ENCODE data around the gene HSH2D. TPM values are rescaled to one million over a fixed set of nuclear protein-coding genes. Genes with fewer than 3 reads are reported as not detected.

The HSH2D gene
- total and polyA plus RNA-seq, 2 experiments from 2014 or later = 3.5 to 4.0 TPM

GRCh38 chr19:16164222-16164890, 20.9 kb downstream of the HSH2D start:
- no peak overlapping the region for H3K27ac ChIP-seq
- no peaks in the 10 kb centered on the region for H4K20me1 ChIP-seq (ENCODE audit: insufficient read depth, poor library complexity, severe bottlenecking)
- TF ChIP-seq CTCF (IDR thresholded peaks at IDR 0.05; ENCODE audit: poor library complexity) (no peak), EZH2phosphoT487 (IDR thresholded peaks at IDR 0.05; ENCODE audit: low read depth, severe bottlenecking, unreplicated experiment) (no peak), EZH2 (IDR thresholded peaks at IDR 0.05; ENCODE audit: borderline replicate concordance) (no peak)
- H3K4me2 ChIP-seq = no peak overlapping the region
- H2AFZ ChIP-seq = no peak overlapping the region
- 83% methylated on average over 13 of the region's 13 CpGs for WGBS (ENCODE audit: low lambda C conversion rate, missing lambda C conversion rate)
- no peak for DNase-seq (ENCODE audit: low spot score)
- no peaks in the 10 kb centered on the region for H3K79me2 ChIP-seq
- H3K4me1 ChIP-seq (ENCODE audit: insufficient read depth) = no peaks in the 10 kb centered on the region
- H3K27me3 ChIP-seq = no peaks in the 10 kb centered on the region
- H3K9me2 ChIP-seq (replicated peaks; ENCODE audit: insufficient read depth) = no peaks in the 10 kb centered on the region
- no peaks in the 10 kb centered on the region for H3K9me3 ChIP-seq (ENCODE audit: low read depth)
- no peak overlapping the region for H3K4me3 ChIP-seq
- H3K36me3 ChIP-seq (replicated peaks; ENCODE audit: insufficient read depth, low read depth) = no peaks in the 10 kb centered on the region

DNA sequence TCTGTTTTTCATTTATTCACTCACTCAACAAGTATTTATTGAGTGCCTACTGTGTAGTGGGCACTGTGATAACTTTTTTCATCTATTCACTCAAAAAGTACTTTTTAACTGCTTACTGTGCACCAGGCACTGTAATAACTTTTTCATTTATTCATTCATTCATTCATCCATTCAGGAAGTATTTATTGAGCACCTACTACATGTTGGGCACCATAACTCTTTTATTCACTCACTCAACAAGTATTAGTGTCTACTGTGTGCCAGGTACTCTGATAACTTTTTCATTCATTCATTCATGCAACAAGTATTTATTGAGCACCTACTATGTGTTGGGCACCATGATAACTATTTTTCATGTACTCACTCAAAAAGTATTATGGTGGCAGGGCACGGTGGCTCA, 22.9 kb downstream of the HSH2D start:
- H3K79me2 ChIP-seq = no peaks in the 10 kb centered on the region
- TF ChIP-seq CTCF (IDR thresholded peaks at IDR 0.05; ENCODE audit: poor library complexity) (no peak), EZH2phosphoT487 (IDR thresholded peaks at IDR 0.05; ENCODE audit: low read depth, severe bottlenecking, unreplicated experiment) (no peak), EZH2 (IDR thresholded peaks at IDR 0.05; ENCODE audit: borderline replicate concordance) (no peak)
- WGBS (ENCODE audit: low lambda C conversion rate, missing lambda C conversion rate) = 91% methylated on average over 1 of the region's 1 CpG

GRCh38 chr19:16167055-16167454, 23.6 kb downstream of the HSH2D start:
- no peak overlapping the region for H2AFZ ChIP-seq
- no peaks in the 10 kb centered on the region for H3K79me2 ChIP-seq
- H3K27ac ChIP-seq = no peak overlapping the region
- no peaks in the 10 kb centered on the region for H3K9me2 ChIP-seq (replicated peaks; ENCODE audit: insufficient read depth)
- no peak for DNase-seq (ENCODE audit: low spot score)
- no peaks in the 10 kb centered on the region for H3K27me3 ChIP-seq
- H3K4me3 ChIP-seq = no peak overlapping the region
- no peaks in the 10 kb centered on the region for H3K4me1 ChIP-seq (ENCODE audit: insufficient read depth)
- WGBS (ENCODE audit: low lambda C conversion rate, missing lambda C conversion rate) = 95% methylated on average over 5 of the region's 5 CpGs
- TF ChIP-seq EZH2 (IDR thresholded peaks at IDR 0.05; ENCODE audit: borderline replicate concordance) (no peak), CTCF (IDR thresholded peaks at IDR 0.05; ENCODE audit: poor library complexity) (no peak), EZH2phosphoT487 (IDR thresholded peaks at IDR 0.05; ENCODE audit: low read depth, severe bottlenecking, unreplicated experiment) (no peak)
- no peak overlapping the region for H3K4me2 ChIP-seq
- H4K20me1 ChIP-seq (ENCODE audit: insufficient read depth, poor library complexity, severe bottlenecking) = no peaks in the 10 kb centered on the region
- H3K9me3 ChIP-seq (ENCODE audit: low read depth) = no peaks in the 10 kb centered on the region
- H3K36me3 ChIP-seq (replicated peaks; ENCODE audit: insufficient read depth, low read depth) = no peaks in the 10 kb centered on the region

More for the DNA sequence above, 22.9 kb downstream of the HSH2D start:
- Histone ChIP-seq H3K27ac (no peak overlapping the region), H3K9me3 (ENCODE audit: low read depth) (no peaks in the 10 kb centered on the region), H3K36me3 (replicated peaks; ENCODE audit: insufficient read depth, low read depth) (no peaks in the 10 kb centered on the region), H3K4me1 (ENCODE audit: insufficient read depth) (no peaks in the 10 kb centered on the region), H3K4me3 (no peak overlapping the region), H4K20me1 (ENCODE audit: insufficient read depth, poor library complexity, severe bottlenecking) (no peaks in the 10 kb centered on the region), H2AFZ (no peak overlapping the region), H3K4me2 (no peak overlapping the region), H3K9me2 (replicated peaks; ENCODE audit: insufficient read depth) (no peaks in the 10 kb centered on the region), H3K27me3 (no peaks in the 10 kb centered on the region)
- no peak for DNase-seq (ENCODE audit: low spot score)
